Measurements from ENCODE around the gene CLUH.
"Not testable (repeated sequence)": the region's sequence is repeated elsewhere in the genome, so short reads cannot be mapped to it uniquely, and the experiment has no call there.

CLUH gene

GRCh38 chr17:2701996-2702741, 9.4 kb downstream of the CLUH start:
- Histone ChIP-seq H3K4me3 (ENCODE audit: low read depth in 1 of 5, low read length in 5 of 5) (no peak overlapping the region), H3K27me3 (ENCODE audit: control insufficient read depth in 5 of 5, insufficient read depth in 4 of 5, low read length in 5 of 5) (no peaks in the 10 kb centered on the region), H3K27ac (ENCODE audit: low read depth, low read length) (no peak overlapping the region), H3K36me3 (ENCODE audit: control insufficient read depth in 5 of 5, insufficient read depth in 5 of 5, low read length in 5 of 5) (peaks cover 0 to 72% (median 68%) of the 10 kb centered on the region in 5 donors), H3K9me3 (ENCODE audit: control insufficient read depth in 5 of 5, low read length in 5 of 5) (no peaks in the 10 kb centered on the region), H3K4me1 (ENCODE audit: control insufficient read depth in 5 of 5, insufficient read depth in 5 of 5, low read length in 5 of 5) (peaks cover 1 to 25% (median 13%) of the 10 kb centered on the region in 5 donors), H3K9ac (ENCODE audit: low read length in 5 of 5) (no peak overlapping the region)

DNA sequence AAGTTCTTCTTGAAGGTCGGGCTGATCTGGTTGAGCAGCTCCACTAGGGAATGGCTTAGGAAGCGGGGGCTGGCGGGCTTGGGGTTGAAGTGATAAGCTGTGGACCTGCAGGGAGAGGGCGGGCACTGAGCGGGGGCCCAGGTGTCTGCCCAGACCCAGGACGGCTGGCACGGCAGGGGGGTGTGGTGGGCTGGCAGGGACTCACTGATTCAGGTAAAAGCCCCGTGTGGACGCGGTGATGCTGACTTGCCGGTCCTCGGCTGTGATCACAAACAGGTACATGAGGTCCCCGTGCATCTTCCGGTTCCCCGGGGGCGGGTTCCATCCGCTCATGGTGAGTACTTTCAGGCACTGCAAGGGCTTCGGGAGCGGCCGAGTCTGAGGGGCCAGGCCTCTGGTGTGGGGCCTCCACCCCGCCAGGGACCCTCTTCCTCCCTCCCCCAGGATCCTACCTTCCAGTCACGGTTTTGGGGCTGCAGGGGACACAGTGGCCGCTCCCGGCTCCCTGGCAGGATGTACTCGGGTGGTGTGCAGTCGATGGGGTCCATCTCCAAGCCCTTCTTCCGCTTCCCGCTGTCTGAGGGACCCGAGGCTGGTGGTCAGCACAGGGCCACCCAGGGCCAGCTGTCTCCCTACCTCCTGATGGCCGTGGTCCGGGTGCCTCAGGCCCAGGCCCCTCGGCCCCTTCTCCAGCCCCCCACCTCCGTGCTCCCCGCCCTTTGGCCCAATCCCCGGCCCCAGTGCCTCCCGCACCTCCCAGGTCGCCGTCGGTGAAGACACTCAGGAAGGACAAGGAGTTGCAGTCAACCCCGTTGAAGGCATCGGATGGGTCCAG, 10.2 kb downstream of the CLUH start:
- H3K27me3 ChIP-seq (ENCODE audit: control insufficient read depth in 5 of 5, insufficient read depth in 4 of 5, low read length in 5 of 5) = no peaks in the 10 kb centered on the region
- no peak overlapping the region for H3K27ac ChIP-seq (ENCODE audit: low read depth, low read length)
- peaks cover 1 to 17% (median 8%) of the 10 kb centered on the region in 5 donors for H3K4me1 ChIP-seq (ENCODE audit: control insufficient read depth in 5 of 5, insufficient read depth in 5 of 5, low read length in 5 of 5)
- no peaks in the 10 kb centered on the region for H3K9me3 ChIP-seq (ENCODE audit: control insufficient read depth in 5 of 5, low read length in 5 of 5)
- H3K9ac ChIP-seq (ENCODE audit: low read length in 5 of 5) = no peak overlapping the region
- H3K36me3 ChIP-seq (ENCODE audit: control insufficient read depth in 5 of 5, insufficient read depth in 5 of 5, low read length in 5 of 5) = peaks cover 0 to 78% (median 74%) of the 10 kb centered on the region in 5 donors
- H3K4me3 ChIP-seq (ENCODE audit: low read depth in 1 of 5, low read length in 5 of 5) = no peak overlapping the region

DNA sequence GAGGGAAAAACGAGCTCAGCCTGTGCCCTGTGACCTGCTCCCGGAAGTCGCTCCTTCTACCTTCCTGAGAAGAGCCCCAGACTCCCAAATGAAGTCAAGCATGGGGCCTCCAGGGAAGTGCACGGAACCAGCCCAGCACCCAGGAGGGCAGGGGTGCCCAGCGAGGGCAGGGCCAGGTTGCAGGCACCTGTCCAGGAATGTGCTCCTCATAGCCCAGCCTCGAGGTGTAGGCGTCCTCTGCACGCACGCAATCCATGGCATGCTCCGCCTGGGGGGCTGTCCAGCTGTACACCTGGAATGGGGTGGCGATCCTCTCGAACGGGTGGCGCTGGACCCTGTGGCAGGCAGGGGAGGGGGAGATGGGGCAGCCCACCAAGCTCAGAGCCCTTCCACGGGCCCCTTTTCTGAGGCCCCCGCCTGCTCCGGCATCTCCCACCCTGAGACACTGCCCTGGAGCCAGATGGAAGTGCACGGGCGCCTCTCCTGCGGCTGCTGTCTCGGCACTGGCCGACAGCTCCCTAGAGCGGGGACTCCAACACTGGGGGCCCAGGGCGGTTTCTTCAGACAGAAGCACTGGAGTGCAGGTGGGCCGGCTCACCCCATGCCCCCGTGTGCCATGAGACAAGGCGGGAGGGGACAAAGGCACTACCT, 10.9 kb downstream of the CLUH start:
- Histone ChIP-seq H3K4me1 (ENCODE audit: control insufficient read depth in 5 of 5, insufficient read depth in 5 of 5, low read length in 5 of 5) (peaks cover 0 to 14% (median 7%) of the 10 kb centered on the region in 5 donors), H3K36me3 (ENCODE audit: control insufficient read depth in 5 of 5, insufficient read depth in 5 of 5, low read length in 5 of 5) (peaks cover 0 to 86% (median 82%) of the 10 kb centered on the region in 5 donors), H3K27me3 (ENCODE audit: control insufficient read depth in 5 of 5, insufficient read depth in 4 of 5, low read length in 5 of 5) (no peaks in the 10 kb centered on the region), H3K4me3 (ENCODE audit: low read depth in 1 of 5, low read length in 5 of 5) (no peak overlapping the region), H3K27ac (ENCODE audit: low read depth, low read length) (no peak overlapping the region), H3K9me3 (ENCODE audit: control insufficient read depth in 5 of 5, low read length in 5 of 5) (no peaks in the 10 kb centered on the region), H3K9ac (ENCODE audit: low read length in 5 of 5) (no peak overlapping the region)

- Histone ChIP-seq H3K9me3 (ENCODE audit: control insufficient read depth in 5 of 5, low read length in 5 of 5) (no peaks in the 10 kb centered on the region), H3K9ac (ENCODE audit: low read length in 5 of 5) (no peak overlapping the region), H3K4me3 (ENCODE audit: low read depth in 1 of 5, low read length in 5 of 5) (no peak overlapping the region), H3K27ac (ENCODE audit: low read depth, low read length) (no peak overlapping the region), H3K4me1 (ENCODE audit: control insufficient read depth in 5 of 5, insufficient read depth in 5 of 5, low read length in 5 of 5) (peaks cover 0 to 10% (median 3%) of the 10 kb centered on the region in 5 donors), H3K27me3 (ENCODE audit: control insufficient read depth in 5 of 5, insufficient read depth in 4 of 5, low read length in 5 of 5) (no peaks in the 10 kb centered on the region), H3K36me3 (ENCODE audit: control insufficient read depth in 5 of 5, insufficient read depth in 5 of 5, low read length in 5 of 5) (peaks cover 0 to 91% (median 87%) of the 10 kb centered on the region in 5 donors)
These were observed 11.5 kb downstream of the CLUH start for GRCh38 chr17:2700030-2700490.

DNA sequence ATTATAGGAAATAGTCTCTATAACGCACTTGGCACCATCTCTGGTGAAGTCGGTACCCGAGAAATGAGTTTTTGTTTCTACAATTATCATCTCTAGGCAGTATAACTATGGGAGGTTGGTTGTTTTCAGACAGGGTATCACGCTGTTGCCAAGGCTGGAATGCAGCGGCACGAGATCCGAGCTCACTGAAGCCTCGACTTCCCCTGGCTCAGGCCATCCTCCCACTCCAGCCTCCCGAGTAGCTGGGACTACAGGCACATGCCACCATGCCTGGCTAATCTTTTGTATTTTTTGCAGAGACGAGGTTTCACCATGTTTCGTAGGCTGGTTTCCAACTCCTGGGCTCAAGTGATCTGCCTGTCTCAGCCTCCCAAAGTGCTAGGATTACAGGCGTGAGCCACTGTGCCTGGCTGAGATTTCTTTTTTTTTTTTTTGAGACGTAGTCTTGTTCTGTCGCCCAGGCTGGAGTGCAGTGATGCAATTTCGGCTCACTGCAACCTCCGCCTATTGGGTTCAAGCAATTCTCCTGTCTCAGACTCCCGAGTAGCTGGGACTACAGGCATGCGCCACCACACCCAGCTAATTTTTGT, 12.3 kb downstream of the CLUH start:
- not testable (repeated sequence) for H3K27me3 ChIP-seq (ENCODE audit: control insufficient read depth in 5 of 5, insufficient read depth in 4 of 5, low read length in 5 of 5); H3K27ac ChIP-seq (ENCODE audit: low read depth, low read length); H3K4me1 ChIP-seq (ENCODE audit: control insufficient read depth in 5 of 5, insufficient read depth in 5 of 5, low read length in 5 of 5); H3K9me3 ChIP-seq (ENCODE audit: control insufficient read depth in 5 of 5, low read length in 5 of 5); H3K4me3 ChIP-seq (ENCODE audit: low read depth in 1 of 5, low read length in 5 of 5); H3K9ac ChIP-seq (ENCODE audit: low read length in 5 of 5)
- peaks cover 0 to 92% (median 89%) of the 10 kb centered on the region in 5 donors for H3K36me3 ChIP-seq (ENCODE audit: control insufficient read depth in 5 of 5, insufficient read depth in 5 of 5, low read length in 5 of 5)

GRCh38 chr17:2697611-2698162, 13.9 kb downstream of the CLUH start:
- H3K27ac ChIP-seq (ENCODE audit: low read depth, low read length) = no peak overlapping the region
- no peaks in the 10 kb centered on the region for H3K4me1 ChIP-seq (ENCODE audit: control insufficient read depth in 5 of 5, insufficient read depth in 5 of 5, low read length in 5 of 5)
- no peaks in the 10 kb centered on the region for H3K27me3 ChIP-seq (ENCODE audit: control insufficient read depth in 5 of 5, insufficient read depth in 4 of 5, low read length in 5 of 5)
- no peaks in the 10 kb centered on the region for H3K9me3 ChIP-seq (ENCODE audit: control insufficient read depth in 5 of 5, low read length in 5 of 5)
- no peak overlapping the region for H3K4me3 ChIP-seq (ENCODE audit: low read depth in 1 of 5, low read length in 5 of 5)
- no peak overlapping the region for H3K9ac ChIP-seq (ENCODE audit: low read length in 5 of 5)
- peaks cover 0 to 89% (median 88%) of the 10 kb centered on the region in 5 donors for H3K36me3 ChIP-seq (ENCODE audit: control insufficient read depth in 5 of 5, insufficient read depth in 5 of 5, low read length in 5 of 5)

GRCh38 chr17:2695961-2696760, 15.4 kb downstream of the CLUH start:
- no peak overlapping the region for H3K9ac ChIP-seq (ENCODE audit: low read length in 5 of 5)
- no peak overlapping the region for H3K4me3 ChIP-seq (ENCODE audit: low read depth in 1 of 5, low read length in 5 of 5)
- peaks cover 0 to 87% (median 86%) of the 10 kb centered on the region in 5 donors for H3K36me3 ChIP-seq (ENCODE audit: control insufficient read depth in 5 of 5, insufficient read depth in 5 of 5, low read length in 5 of 5)
- H3K27ac ChIP-seq (ENCODE audit: low read depth, low read length) = no peak overlapping the region
- no peaks in the 10 kb centered on the region for H3K4me1 ChIP-seq (ENCODE audit: control insufficient read depth in 5 of 5, insufficient read depth in 5 of 5, low read length in 5 of 5)
- no peaks in the 10 kb centered on the region for H3K9me3 ChIP-seq (ENCODE audit: control insufficient read depth in 5 of 5, low read length in 5 of 5)
- H3K27me3 ChIP-seq (ENCODE audit: control insufficient read depth in 5 of 5, insufficient read depth in 4 of 5, low read length in 5 of 5) = no peaks in the 10 kb centered on the region

DNA sequence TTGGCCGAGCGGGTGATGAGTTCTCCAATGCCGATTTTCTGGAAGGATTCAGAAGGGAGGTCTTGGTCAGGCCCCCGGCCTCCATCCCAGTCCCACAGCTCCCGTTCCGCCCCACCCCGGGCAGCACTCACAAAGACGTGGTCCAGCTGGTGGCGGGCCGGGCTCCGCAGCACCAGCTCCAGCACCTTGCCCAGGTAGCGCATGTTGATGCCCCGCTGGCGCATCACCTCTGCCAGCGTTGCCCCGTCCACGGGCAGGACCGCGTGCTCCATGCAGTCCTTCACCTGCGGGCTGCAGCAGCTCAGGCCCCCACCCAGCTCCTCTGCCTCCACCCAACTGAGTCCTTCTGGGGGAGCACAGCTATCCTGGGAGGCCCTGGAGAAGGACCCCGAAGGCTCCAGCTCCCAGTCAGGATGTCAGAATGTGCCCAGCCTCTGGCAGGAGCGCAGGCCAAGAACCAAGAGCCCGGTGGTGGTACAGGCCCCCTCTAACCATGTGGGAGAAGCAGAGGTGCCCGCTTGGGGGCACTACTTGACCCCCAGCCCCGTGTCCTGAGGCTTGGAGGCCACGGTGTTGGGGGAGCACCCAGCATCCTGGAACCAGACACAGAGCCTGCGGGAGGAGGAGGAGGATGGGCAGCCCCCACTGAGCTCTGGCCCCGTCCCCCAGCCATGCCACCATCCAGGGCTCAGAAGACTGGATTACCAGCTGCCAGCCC, 16.2 kb downstream of the CLUH start:
- no peak overlapping the region for H3K9ac ChIP-seq (ENCODE audit: low read length in 5 of 5)
- H3K27ac ChIP-seq (ENCODE audit: low read depth, low read length) = no peak overlapping the region
- no peaks in the 10 kb centered on the region for H3K27me3 ChIP-seq (ENCODE audit: control insufficient read depth in 5 of 5, insufficient read depth in 4 of 5, low read length in 5 of 5)
- H3K9me3 ChIP-seq (ENCODE audit: control insufficient read depth in 5 of 5, low read length in 5 of 5) = no peaks in the 10 kb centered on the region
- no peaks in the 10 kb centered on the region for H3K4me1 ChIP-seq (ENCODE audit: control insufficient read depth in 5 of 5, insufficient read depth in 5 of 5, low read length in 5 of 5)
- H3K36me3 ChIP-seq (ENCODE audit: control insufficient read depth in 5 of 5, insufficient read depth in 5 of 5, low read length in 5 of 5) = peaks cover 0 to 86% (median 85%) of the 10 kb centered on the region in 5 donors
- no peak overlapping the region for H3K4me3 ChIP-seq (ENCODE audit: low read depth in 1 of 5, low read length in 5 of 5)
